ENCODE results near the gene LRMDA.

LRMDA gene

DNA sequence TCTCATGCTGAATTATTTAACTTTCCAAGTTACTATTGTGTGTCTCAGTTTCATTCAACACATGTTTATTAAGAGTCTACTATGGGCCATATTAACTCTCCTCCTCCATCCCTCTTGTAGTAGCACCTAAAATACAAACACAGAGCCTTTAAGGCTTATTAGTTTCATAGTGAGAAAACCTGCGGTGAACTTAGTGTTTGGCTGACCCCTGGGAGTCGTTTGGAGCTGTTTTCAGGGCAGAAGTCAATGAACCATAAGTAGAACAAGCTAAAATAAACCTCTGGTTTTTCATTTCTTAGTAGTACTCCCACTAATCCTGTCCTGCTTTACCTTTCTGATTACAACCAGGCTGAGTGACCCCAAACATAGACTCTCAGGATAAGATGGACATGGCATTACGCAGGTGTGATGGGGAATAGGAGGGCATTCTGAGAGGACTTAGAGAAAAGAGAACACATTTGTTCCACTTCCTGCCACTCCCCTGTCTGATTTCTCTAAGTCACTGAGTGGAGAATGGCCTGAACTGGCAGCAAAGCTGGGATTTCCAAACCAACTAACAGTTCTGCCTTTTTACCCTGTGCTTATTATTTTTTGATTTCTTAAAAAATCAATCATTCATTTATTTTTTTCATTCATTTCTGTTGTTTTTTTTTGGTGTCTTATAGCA is 74.5 kb downstream of the LRMDA start:
- no peak for DNase-seq
- no peaks in the 10 kb centered on the region for H3K9me3 ChIP-seq
- H3K27ac ChIP-seq, result no peak overlapping the region
- no peaks in the 10 kb centered on the region for H3K27me3 ChIP-seq
- H3K36me3 ChIP-seq, result no peaks in the 10 kb centered on the region
- peaks cover 0 to 20% (median 12%) of the 10 kb centered on the region in 4 donors for H3K4me1 ChIP-seq
- no peak overlapping the region for H3K4me3 ChIP-seq
- intact Hi-C loops (cut with DNase I; ENCODE audit: low total_unique reads), result no loop called here
- TF ChIP-seq, protein P1, sequence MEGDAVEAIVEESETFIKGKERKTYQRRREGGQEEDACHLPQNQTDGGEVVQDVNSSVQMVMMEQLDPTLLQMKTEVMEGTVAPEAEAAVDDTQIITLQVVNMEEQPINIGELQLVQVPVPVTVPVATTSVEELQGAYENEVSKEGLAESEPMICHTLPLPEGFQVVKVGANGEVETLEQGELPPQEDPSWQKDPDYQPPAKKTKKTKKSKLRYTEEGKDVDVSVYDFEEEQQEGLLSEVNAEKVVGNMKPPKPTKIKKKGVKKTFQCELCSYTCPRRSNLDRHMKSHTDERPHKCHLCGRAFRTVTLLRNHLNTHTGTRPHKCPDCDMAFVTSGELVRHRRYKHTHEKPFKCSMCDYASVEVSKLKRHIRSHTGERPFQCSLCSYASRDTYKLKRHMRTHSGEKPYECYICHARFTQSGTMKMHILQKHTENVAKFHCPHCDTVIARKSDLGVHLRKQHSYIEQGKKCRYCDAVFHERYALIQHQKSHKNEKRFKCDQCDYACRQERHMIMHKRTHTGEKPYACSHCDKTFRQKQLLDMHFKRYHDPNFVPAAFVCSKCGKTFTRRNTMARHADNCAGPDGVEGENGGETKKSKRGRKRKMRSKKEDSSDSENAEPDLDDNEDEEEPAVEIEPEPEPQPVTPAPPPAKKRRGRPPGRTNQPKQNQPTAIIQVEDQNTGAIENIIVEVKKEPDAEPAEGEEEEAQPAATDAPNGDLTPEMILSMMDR (IDR thresholded peaks at IDR 0.05), result no peak

DNA sequence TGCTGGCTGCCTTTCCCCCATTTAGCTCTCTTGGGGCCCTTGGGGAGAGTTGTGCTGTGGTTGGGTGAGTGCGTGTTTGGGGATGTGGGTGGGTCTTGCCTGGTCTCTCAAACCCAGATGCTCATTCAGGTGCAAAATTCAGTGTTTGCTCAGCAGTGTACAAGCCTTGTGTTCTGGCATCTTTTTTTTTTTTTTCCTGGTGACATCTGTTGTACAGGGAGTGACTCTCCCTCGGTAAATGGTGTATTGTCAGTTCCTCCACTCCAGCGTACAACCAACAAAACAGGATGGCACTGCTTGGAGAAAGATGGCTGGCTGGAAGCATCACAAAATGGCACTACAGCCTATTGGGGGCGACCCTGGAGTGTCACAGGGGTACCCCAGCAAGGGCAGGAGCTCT is 75.5 kb downstream of the LRMDA start:
- Histone ChIP-seq H3K27me3 (no peaks in the 10 kb centered on the region), H3K9me3 (no peaks in the 10 kb centered on the region), H3K4me3 (no peak overlapping the region), H3K36me3 (no peaks in the 10 kb centered on the region), H3K4me1 (peaks cover 0 to 24% (median 12%) of the 10 kb centered on the region in 4 donors), H3K27ac (no peak overlapping the region)
- DNase-seq, result no peak
- TF ChIP-seq, protein P1 (IDR thresholded peaks at IDR 0.05), result no peak
- intact Hi-C loops (cut with DNase I; ENCODE audit: low total_unique reads), result no loop called here

DNA sequence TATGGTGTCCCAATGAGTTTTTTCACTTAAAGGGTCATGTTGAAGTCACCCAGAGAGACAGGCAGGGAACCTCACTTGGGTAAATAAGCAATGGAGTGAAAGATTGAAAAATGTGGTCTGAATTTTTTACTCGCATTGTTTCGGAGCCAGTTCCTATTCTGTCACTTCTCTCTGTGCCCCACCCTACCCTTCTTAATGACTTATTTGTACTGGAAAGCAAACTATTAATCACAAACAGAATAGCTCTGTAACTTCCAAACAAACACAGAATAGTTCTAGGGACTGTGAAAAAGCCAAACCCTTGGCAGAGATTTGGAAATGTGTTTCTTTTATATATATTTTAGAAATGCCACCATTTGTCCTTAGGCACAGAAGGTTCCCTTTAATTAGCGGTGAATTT is 76.0 kb downstream of the LRMDA start:
- intact Hi-C loops (cut with DNase I; ENCODE audit: low total_unique reads), result no loop called here
- H3K4me3 ChIP-seq, result no peak overlapping the region
- H3K9me3 ChIP-seq, result no peaks in the 10 kb centered on the region
- no peaks in the 10 kb centered on the region for H3K27me3 ChIP-seq
- H3K27ac ChIP-seq, result no peak overlapping the region
- TF ChIP-seq, protein P1 (IDR thresholded peaks at IDR 0.05), result no peak
- H3K4me1 ChIP-seq, result peaks cover 0 to 29% (median 13%) of the 10 kb centered on the region in 4 donors
- H3K36me3 ChIP-seq, result no peaks in the 10 kb centered on the region
- DNase-seq, result no peak

DNA sequence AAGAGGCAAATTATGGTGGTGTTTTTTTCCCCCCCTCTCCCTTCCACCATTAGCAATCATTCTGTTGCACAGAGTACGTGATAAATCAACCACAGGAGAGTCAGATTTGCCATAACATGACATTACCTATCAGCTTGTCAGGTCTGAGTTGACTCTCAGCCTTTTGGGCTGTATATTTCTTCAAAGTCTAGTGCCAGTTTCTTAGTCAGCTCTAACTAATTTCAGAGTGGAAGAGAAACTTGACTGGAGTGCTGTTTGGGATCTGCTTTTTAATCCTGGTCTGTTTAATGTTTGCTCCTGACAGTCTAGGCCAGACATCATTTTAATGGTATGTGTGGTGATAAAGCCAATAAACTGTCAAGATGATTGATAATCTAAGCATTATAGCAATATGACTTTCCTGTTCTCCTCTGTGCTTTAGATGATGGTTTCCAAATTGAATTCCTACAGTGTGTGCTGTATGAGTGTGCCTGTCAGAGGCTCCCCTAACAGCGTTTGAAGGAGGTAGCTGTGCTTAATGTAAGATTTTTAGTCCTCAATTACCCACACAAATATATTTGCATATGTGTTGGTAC is 76.9 kb downstream of the LRMDA start:
- H3K9me3 ChIP-seq, result no peaks in the 10 kb centered on the region
- no peaks in the 10 kb centered on the region for H3K27me3 ChIP-seq
- H3K27ac ChIP-seq, result peak overlapping the region in 1 of 2 donors; percentile 15
- no peak overlapping the region for H3K4me3 ChIP-seq
- DNase-seq, result no peak
- H3K4me1 ChIP-seq, result peaks cover 0 to 38% (median 17%) of the 10 kb centered on the region in 4 donors
- H3K36me3 ChIP-seq, result no peaks in the 10 kb centered on the region
- TF ChIP-seq, protein P1 (IDR thresholded peaks at IDR 0.05), result no peak
- intact Hi-C loops (cut with DNase I; ENCODE audit: low total_unique reads), result no loop called here

DNA sequence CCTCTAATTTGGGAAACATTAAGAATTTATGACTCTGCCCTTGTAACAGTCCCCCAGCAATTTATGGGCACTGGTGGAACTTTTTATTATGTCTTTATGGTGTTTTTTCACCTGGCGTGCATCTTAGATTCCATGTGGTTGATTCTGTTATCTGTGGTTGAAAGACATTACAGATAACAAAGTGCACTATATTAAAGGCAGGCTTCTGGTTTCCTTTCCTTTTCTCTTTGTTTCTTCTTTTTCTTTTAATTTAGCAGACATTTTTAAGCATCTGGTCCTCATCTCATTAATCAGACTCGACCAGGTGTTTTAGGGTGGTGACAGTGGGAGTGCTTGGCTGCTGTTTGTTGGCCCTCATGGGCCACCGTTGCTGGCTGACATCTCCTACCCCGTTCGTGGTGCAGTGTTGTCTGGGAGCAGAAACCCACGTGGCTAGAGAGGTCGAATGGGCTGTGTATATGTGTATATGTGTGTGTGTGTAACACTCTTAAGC is 77.4 kb downstream of the LRMDA start:
- TF ChIP-seq, protein P1 (IDR thresholded peaks at IDR 0.05), result no peak
- intact Hi-C loops (cut with DNase I; ENCODE audit: low total_unique reads), result no loop called here
- no peak for DNase-seq
- no peak overlapping the region for H3K27ac ChIP-seq
- peaks cover 0 to 43% (median 19%) of the 10 kb centered on the region in 4 donors for H3K4me1 ChIP-seq
- no peaks in the 10 kb centered on the region for H3K9me3 ChIP-seq
- H3K36me3 ChIP-seq, result no peaks in the 10 kb centered on the region
- H3K4me3 ChIP-seq, result no peak overlapping the region
- no peaks in the 10 kb centered on the region for H3K27me3 ChIP-seq

All from tibial artery (tissue), 4 donors.